GM18858 (cell line): ENCODE data around the gene CTRB1.
"Not testable (repeated sequence)": the region's sequence is repeated elsewhere in the genome, so short reads cannot be mapped to it uniquely, and the experiment has no call there.

Experiments used
- ATAC-seq: cut with Tn5 transposase; IDR thresholded peaks from one replicate; pipeline ENCODE4 v1.9.1; 2021; ENCODE audit not compliant: unreplicated experiment

The CTRB1 gene

GRCh38 chr16:75239542-75240122 is 20.8 kb downstream of the CTRB1 start:
- no peak for ATAC-seq

- ATAC-seq: not testable (repeated sequence)
Measured at GRCh38 chr16:75240633-75241032, 21.8 kb downstream of the CTRB1 start.

GRCh38 chr16:75241412-75241811 is 22.6 kb downstream of the CTRB1 start:
- ATAC-seq: no peak

- ATAC-seq: no peak
Measured at GRCh38 chr16:75241955-75242354, 23.2 kb downstream of the CTRB1 start.

GRCh38 chr16:75242436-75243078 is 23.8 kb downstream of the CTRB1 start:
- ATAC-seq: not testable (repeated sequence)

- no peak for ATAC-seq
Measured at GRCh38 chr16:75243667-75244224, 25.0 kb downstream of the CTRB1 start.

GRCh38 chr16:75244225-75244809 is 25.5 kb downstream of the CTRB1 start:
- ATAC-seq: no peak

GRCh38 chr16:75244844-75245758 is 26.3 kb downstream of the CTRB1 start:
- no peak for ATAC-seq

- no peak for ATAC-seq
Measured at GRCh38 chr16:75246504-75247205, 27.9 kb downstream of the CTRB1 start.

- no peak for ATAC-seq
Measured at GRCh38 chr16:75247249-75247648, 28.5 kb downstream of the CTRB1 start.

GRCh38 chr16:75248142-75248535 is 29.4 kb downstream of the CTRB1 start:
- no peak for ATAC-seq

- ATAC-seq: no peak
Measured at GRCh38 chr16:75248536-75249380, 30.0 kb downstream of the CTRB1 start.

- no peak for ATAC-seq
Measured at GRCh38 chr16:75249441-75249840, 30.7 kb downstream of the CTRB1 start.

GRCh38 chr16:75250089-75250808 is 31.5 kb downstream of the CTRB1 start:
- no peak for ATAC-seq

- no peak for ATAC-seq
Measured at GRCh38 chr16:75250809-75251279, 32.1 kb downstream of the CTRB1 start.

GRCh38 chr16:75251280-75252048 is 32.7 kb downstream of the CTRB1 start, which contains the start of gene BCAR1:
TSS of gene BCAR1 (minus strand) at chr16:75251624. CDS start at chr16:75251482, 142 bp downstream.
- peak; percentile 64 for ATAC-seq

- ATAC-seq: no peak
Measured at GRCh38 chr16:75252049-75252864, 33.5 kb downstream of the CTRB1 start.
